Activated B cell treated with CpG ODN at 0.5 μM for 24 hours (primary cell): Measurements from ENCODE around the gene VIPR1. TPM values are rescaled to one million over a fixed set of nuclear protein-coding genes. Genes with fewer than 3 reads are reported as not detected.

ENCODE experiments used
- ATAC-seq: fragments of 200-7000 bp; cut with Tn5 transposase; one replicate; pipeline ENCODE4 v1.10.0; 2021; ENCODE audit warnings: low read depth, mild to moderate bottlenecking, moderate library complexity
- CTCF ChIA-PET: fragments of 350-600 bp; sonication (Branson Sonifier 250); formaldehyde crosslinking; loops from one replicate; lab custom pipeline; 2021; ENCODE audit warnings: antibody characterized with exemption; lab: Charles Lee
- POLR2A ChIA-PET: fragments of 350-600 bp; sonication (Branson Sonifier 250); formaldehyde crosslinking; loops from one replicate; lab custom pipeline; 2021; ENCODE audit warnings: antibody characterized with exemption; lab: Charles Lee
- DNase-seq: peaks from one replicate; pipeline ENCODE4 v3.0.0; 2022
- H3K27ac Mint-ChIP-seq: one replicate; pipeline ENCODE4 v1.8.0; 2020; ENCODE audit warnings: mixed read lengths
- H3K27me3 Mint-ChIP-seq: one replicate; pipeline ENCODE4 v1.8.0; 2021; ENCODE audit warnings: mixed read lengths
- H3K36me3 Mint-ChIP-seq: one replicate; pipeline ENCODE4 v1.8.0; 2021; ENCODE audit warnings: low read depth, mixed read lengths
- H3K4me1 Mint-ChIP-seq: one replicate; pipeline ENCODE4 v1.8.0; 2021; ENCODE audit warnings: mixed read lengths
- H3K4me3 Mint-ChIP-seq: one replicate; pipeline ENCODE4 v1.8.0; 2020; ENCODE audit warnings: mild to moderate bottlenecking, mixed read lengths
- H3K9me3 Mint-ChIP-seq: one replicate; pipeline ENCODE4 v1.8.0; 2020; ENCODE audit warnings: mixed read lengths
- CTCF ChIP-seq: fragments of 200-600 bp; IDR thresholded peaks from one replicate; pipeline ENCODE4 v1.8.0; 2022; ENCODE audit warnings: antibody characterized with exemption, mild to moderate bottlenecking
- intact Hi-C: fragments of 100-400 bp; cut with micrococcal nuclease; formaldehyde crosslinking; loops from one replicate; pipeline ENCODE4 v1.15.1; 2024
- total RNA-seq: library from RNA; stranded (reverse); gene quantifications from 2 replicates; pipeline ENCODE4 v1.2.3, GENCODE V29; 2022

VIPR1 gene
- total RNA-seq, 1 donor from 2014 or later: 3.2 TPM

- TF ChIP-seq CTCF: no peak
- Mint-ChIP-seq H3K27ac (no peak overlapping the region), H3K4me3 (no peak overlapping the region), H3K27me3 (peaks cover 10% of the 10 kb centered on the region), H3K36me3 (no peaks in the 10 kb centered on the region), H3K4me1 (no peaks in the 10 kb centered on the region), H3K9me3 (no peaks in the 10 kb centered on the region)
- intact Hi-C loops: no loop called here
- ChIA-PET CTCF (no interaction called here), POLR2A (no interaction called here)
- no peak for DNase-seq
- no peak for ATAC-seq
Measured at GRCh38 chr3:42468111-42468510, 34.3 kb upstream of the VIPR1 start.

- DNase-seq (no peak), ATAC-seq (no peak)
- ChIA-PET POLR2A (no interaction called here), CTCF (no interaction called here)
- no peak overlapping the region for H3K27ac Mint-ChIP-seq
- no peaks in the 10 kb centered on the region for H3K36me3 Mint-ChIP-seq
- H3K27me3 Mint-ChIP-seq: peaks cover 11% of the 10 kb centered on the region
- TF ChIP-seq CTCF: no peak
- no peak overlapping the region for H3K4me3 Mint-ChIP-seq
- intact Hi-C loops: no loop called here
- no peaks in the 10 kb centered on the region for H3K9me3 Mint-ChIP-seq
- H3K4me1 Mint-ChIP-seq: no peaks in the 10 kb centered on the region
Measured at GRCh38 chr3:42472555-42472954, 29.9 kb upstream of the VIPR1 start.

DNA sequence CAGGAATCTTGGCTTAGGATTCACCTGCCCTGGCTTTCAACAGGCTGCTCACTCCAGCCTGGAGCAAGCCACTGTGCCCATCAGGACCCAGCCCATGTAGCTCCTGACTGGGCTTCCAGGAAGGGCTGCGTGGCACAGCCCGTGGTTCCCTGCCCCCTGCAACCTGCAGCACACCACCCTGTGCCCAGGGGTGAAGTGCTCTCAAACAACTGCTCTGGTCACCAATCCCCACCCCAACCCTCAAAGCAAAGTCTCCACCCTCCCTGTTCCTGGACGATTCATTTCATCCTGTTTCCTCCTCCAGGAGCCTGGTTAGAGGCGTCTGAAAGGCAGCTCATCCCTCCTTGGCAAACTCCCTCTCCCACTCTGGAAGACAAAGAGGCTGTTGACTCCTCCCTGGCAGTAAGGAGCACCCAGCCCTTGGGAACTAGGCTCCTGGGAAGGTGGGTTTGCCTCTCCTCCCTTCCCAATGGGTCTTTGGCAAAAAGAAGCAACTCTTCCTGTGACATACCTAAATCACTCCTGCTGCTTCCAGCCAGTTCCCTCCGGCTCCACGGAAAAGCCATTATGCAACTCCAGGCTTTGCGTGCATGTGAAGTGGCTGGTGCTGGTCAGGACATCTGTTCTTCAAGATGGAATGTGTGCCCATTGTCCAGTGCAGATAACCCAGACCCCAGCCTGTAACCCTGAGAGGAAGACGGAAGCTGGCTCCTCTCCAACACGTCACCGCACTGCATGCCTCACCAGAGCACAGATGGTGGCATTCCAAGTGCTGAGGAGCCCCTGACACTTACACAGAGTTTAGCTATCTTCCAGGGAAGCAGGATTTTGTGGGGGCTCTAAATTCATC, 29.1 kb upstream of the VIPR1 start:
- ChIA-PET CTCF (no interaction called here), POLR2A (no interaction called here)
- no peak for TF ChIP-seq CTCF
- intact Hi-C loops: no loop called here
- ATAC-seq: no peak
- DNase-seq: no peak
- no peaks in the 10 kb centered on the region for H3K9me3 Mint-ChIP-seq
- no peak overlapping the region for H3K27ac Mint-ChIP-seq
- H3K4me1 Mint-ChIP-seq: no peaks in the 10 kb centered on the region
- H3K4me3 Mint-ChIP-seq: no peak overlapping the region
- H3K36me3 Mint-ChIP-seq: no peaks in the 10 kb centered on the region
- peaks cover 11% of the 10 kb centered on the region for H3K27me3 Mint-ChIP-seq

GRCh38 chr3:42476225-42477125, 26.0 kb upstream of the VIPR1 start:
- no peak for ATAC-seq
- DNase-seq: no peak
- peaks cover 15% of the 10 kb centered on the region for H3K27me3 Mint-ChIP-seq
- intact Hi-C loops: no loop called here
- ChIA-PET POLR2A (interaction anchor here (0.5 kb wide), 1 partner anchor 140 kb away, joined by 5 read pairs; no protein-coding TSS in a partner anchor), CTCF (interaction anchor here (0.7 to 1.2 kb wide), 3 partner anchors 26 to 508 kb away, joined by 3 read pairs; partner anchors contain the start of gene VIPR1)
- H3K4me3 Mint-ChIP-seq: no peak overlapping the region
- H3K36me3 Mint-ChIP-seq: peaks cover under 1% of the 10 kb centered on the region
- peaks cover 17% of the 10 kb centered on the region for H3K9me3 Mint-ChIP-seq
- no peak overlapping the region for H3K27ac Mint-ChIP-seq
- TF ChIP-seq CTCF: no peak
- no peaks in the 10 kb centered on the region for H3K4me1 Mint-ChIP-seq

DNA sequence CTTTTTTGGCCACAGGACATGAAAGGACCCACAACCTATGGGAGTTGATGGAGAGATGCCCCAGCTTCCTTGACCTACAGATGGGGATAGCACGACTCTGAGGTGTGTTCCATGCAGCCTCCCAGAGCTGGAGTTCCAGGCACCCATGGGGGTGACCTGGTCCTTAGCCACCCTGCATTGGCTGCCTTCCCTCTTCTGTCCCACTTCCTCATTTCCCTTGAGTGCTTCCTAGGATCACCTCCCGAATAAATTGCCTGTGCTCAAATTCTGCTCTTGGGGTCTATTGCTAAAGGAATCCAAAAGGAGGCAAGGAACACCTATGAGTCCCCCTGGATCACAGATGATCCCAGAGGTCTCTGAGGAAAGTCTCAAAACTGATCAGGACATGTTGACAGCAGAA, 24.7 kb upstream of the VIPR1 start:
- TF ChIP-seq CTCF: no peak
- Mint-ChIP-seq H3K9me3 (peaks cover 24% of the 10 kb centered on the region), H3K27me3 (peaks cover 12% of the 10 kb centered on the region), H3K27ac (no peak overlapping the region), H3K4me3 (no peak overlapping the region), H3K36me3 (peaks cover 2% of the 10 kb centered on the region), H3K4me1 (no peaks in the 10 kb centered on the region)
- ChIA-PET CTCF (no interaction called here), POLR2A (no interaction called here)
- ATAC-seq: no peak
- intact Hi-C loops: no loop called here
- DNase-seq: no peak
